Endothelial cell of coronary artery (primary cell): ENCODE measurements around the gene ZNF76. TPM values are rescaled to one million over a fixed set of nuclear protein-coding genes. Genes with fewer than 3 reads are reported as not detected.

Source experiments
- total RNA-seq: library from RNA; depleted of rRNA; stranded (reverse); fragments of >200 nt; gene quantifications from 2 replicates; pipeline ENCODE4 v1.2.3, GENCODE V29; 2014

Gene ZNF76
- 18.1 and 19.7 TPM in 2 replicates for total RNA-seq

GRCh38 chr6:35259194-35259947 is at the start of gene ZNF76:
TSS of gene ZNF76 (plus strand) at chr6:35259735. CDS start at chr6:35281152, 21,417 bp downstream.

GRCh38 chr6:35213824-35214756 is 45.4 kb upstream of the ZNF76 start, which contains the start of gene SCUBE3:
TSS of gene SCUBE3 (plus strand) at chr6:35213956. CDS start at chr6:35214419, 463 bp downstream.

GRCh38 chr6:35297601-35298481 is 38.3 kb downstream of the ZNF76 start, which contains the start of gene DEF6:
TSS of gene DEF6 (plus strand) at chr6:35297818. CDS start at chr6:35297857, 39 bp downstream.

GRCh38 chr6:35342258-35343091 is 82.9 kb downstream of the ZNF76 start, which contains the start of gene PPARD:
TSS of gene PPARD (plus strand) at chr6:35342558. CDS start at chr6:35411088, 68,530 bp downstream.

Other genes starting within 250 kb of the ZNF76 start
- 0.09 TPM in 1 of 2 replicates, not detected in the other for gene TCP11, start 118.4 kb upstream of the ZNF76 start, total RNA-seq
- gene SCUBE3, start 45.8 kb upstream of the ZNF76 start, total RNA-seq, result 0.75 and 1.3 TPM in 2 replicates
- gene DEF6, start 38.1 kb downstream of the ZNF76 start, total RNA-seq, result 0.28 and 0.36 TPM in 2 replicates
- gene PPARD, start 82.8 kb downstream of the ZNF76 start, total RNA-seq, result 4.8 and 8.8 TPM in 2 replicates
- gene FANCE, start 192.6 kb downstream of the ZNF76 start, total RNA-seq, result 5.6 and 7.1 TPM in 2 replicates
- gene RPL10A, start 208.7 kb downstream of the ZNF76 start, total RNA-seq, result 2,080 and 2,352 TPM in 2 replicates
- gene TEAD3, start 237.3 kb downstream of the ZNF76 start, total RNA-seq, result 0.27 and 1.6 TPM in 2 replicates